Measurements from ENCODE around the gene GPC5. TPM values are rescaled to one million over a fixed set of nuclear protein-coding genes. Genes with fewer than 3 reads are reported as not detected.

GPC5 gene
- total and polyA plus RNA-seq, 2 donors (not counting 3 experiments of a cell fraction or from before 2014, with no cell fraction given): 0.59 to 0.97 TPM

DNA sequence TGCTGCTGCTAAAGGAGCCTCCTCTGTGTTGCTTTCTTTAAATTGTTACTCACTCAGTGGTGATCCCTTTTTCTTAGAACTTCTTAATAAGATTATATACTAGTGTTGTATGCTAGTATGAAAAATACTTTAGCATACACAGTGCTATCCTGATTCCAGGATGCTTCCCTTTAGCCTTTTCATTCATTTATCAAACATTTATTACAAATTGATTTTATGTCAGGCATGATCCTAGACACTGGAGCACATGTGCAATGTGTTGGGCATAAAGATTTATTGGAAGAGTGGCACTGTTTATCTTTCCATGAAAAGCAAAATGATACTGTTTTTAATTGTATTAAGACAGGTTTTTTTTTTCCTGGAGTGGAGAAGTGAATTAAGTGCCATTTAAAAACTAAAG, 249.6 kb downstream of the GPC5 start:
- ChIA-PET POLR2A (no interaction called here), CTCF (no interaction called here)
- Histone ChIP-seq H3K27me3 (ENCODE audit: control insufficient read depth in 2 of 2, insufficient read depth in 2 of 2, low read length in 2 of 2) (no peaks in the 10 kb centered on the region), H3K79me2 (ENCODE audit: control insufficient read depth, insufficient read depth, low read length) (no peaks in the 10 kb centered on the region), H3K4me1 (ENCODE audit: control insufficient read depth, extremely low read depth, insufficient read depth, low read length) (no peaks in the 10 kb centered on the region), H3K27ac (ENCODE audit: insufficient read depth, low read depth, low read length) (no peak overlapping the region), H3K9me3 (replicated peaks; ENCODE audit: control insufficient read depth, insufficient read depth, low read length) (peaks cover 2% of the 10 kb centered on the region), H3K9me1 (replicated peaks; ENCODE audit: control insufficient read depth, extremely low read depth, insufficient read depth, low read length) (no peaks in the 10 kb centered on the region), H3K4me2 (ENCODE audit: insufficient read depth, low read length) (no peak overlapping the region), H3K4me3 (replicated peaks in 1 of 3; ENCODE audit: insufficient read depth in 1 of 3, low read depth in 1 of 3, low read length in 3 of 3) (no peak overlapping the region), H3K9ac (replicated peaks; ENCODE audit: extremely low read depth, insufficient read depth, low read length) (no peak overlapping the region), H3K36me3 (ENCODE audit: control insufficient read depth in 2 of 2, extremely low read depth in 1 of 2, insufficient read depth in 2 of 2, low read length in 2 of 2) (no peaks in the 10 kb centered on the region), H4K20me1 (replicated peaks; ENCODE audit: control insufficient read depth, extremely low read depth, insufficient read depth, low read length) (no peaks in the 10 kb centered on the region), H2AFZ (ENCODE audit: low read depth, low read length) (no peak overlapping the region)
- DNase-seq (ENCODE audit: low read depth, low spot score) (no peak), FAIRE-seq (no peak)
- BruUV-seq (replicated peaks): no TSS peak
- TF ChIP-seq POLR2A (IDR thresholded peaks at IDR 0.05; ENCODE audit: low read depth, low read length): no peak
- TF ChIP-seq FOS (IDR thresholded peaks at IDR 0.05; ENCODE audit: borderline replicate concordance, insufficient read depth, low read length): no peak
- TF ChIP-seq, protein P1, sequence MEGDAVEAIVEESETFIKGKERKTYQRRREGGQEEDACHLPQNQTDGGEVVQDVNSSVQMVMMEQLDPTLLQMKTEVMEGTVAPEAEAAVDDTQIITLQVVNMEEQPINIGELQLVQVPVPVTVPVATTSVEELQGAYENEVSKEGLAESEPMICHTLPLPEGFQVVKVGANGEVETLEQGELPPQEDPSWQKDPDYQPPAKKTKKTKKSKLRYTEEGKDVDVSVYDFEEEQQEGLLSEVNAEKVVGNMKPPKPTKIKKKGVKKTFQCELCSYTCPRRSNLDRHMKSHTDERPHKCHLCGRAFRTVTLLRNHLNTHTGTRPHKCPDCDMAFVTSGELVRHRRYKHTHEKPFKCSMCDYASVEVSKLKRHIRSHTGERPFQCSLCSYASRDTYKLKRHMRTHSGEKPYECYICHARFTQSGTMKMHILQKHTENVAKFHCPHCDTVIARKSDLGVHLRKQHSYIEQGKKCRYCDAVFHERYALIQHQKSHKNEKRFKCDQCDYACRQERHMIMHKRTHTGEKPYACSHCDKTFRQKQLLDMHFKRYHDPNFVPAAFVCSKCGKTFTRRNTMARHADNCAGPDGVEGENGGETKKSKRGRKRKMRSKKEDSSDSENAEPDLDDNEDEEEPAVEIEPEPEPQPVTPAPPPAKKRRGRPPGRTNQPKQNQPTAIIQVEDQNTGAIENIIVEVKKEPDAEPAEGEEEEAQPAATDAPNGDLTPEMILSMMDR (IDR thresholded peaks at IDR 0.05; ENCODE audit: extremely low read depth in 1 of 2, insufficient read depth in 1 of 2, low read depth in 1 of 2, low read length in 2 of 2): no peak
- TF ChIP-seq, protein P2, sequence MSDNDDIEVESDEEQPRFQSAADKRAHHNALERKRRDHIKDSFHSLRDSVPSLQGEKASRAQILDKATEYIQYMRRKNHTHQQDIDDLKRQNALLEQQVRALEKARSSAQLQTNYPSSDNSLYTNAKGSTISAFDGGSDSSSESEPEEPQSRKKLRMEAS (IDR thresholded peaks at IDR 0.05; ENCODE audit: insufficient read depth, insufficient read length): no peak
- no peak for TF ChIP-seq POLR2AphosphoS5 (IDR thresholded peaks at IDR 0.05; ENCODE audit: insufficient read depth, low read depth, low read length)
- TF ChIP-seq MYC (IDR thresholded peaks at IDR 0.05; ENCODE audit: low read depth, low read length): no peak
- dilution Hi-C loops (cut with MboI; ENCODE audit: extremely low pct_ligation_motif_present, low sequenced_read_pairs): no loop called here
- intact Hi-C loops (cut with micrococcal nuclease): no loop called here

DNA sequence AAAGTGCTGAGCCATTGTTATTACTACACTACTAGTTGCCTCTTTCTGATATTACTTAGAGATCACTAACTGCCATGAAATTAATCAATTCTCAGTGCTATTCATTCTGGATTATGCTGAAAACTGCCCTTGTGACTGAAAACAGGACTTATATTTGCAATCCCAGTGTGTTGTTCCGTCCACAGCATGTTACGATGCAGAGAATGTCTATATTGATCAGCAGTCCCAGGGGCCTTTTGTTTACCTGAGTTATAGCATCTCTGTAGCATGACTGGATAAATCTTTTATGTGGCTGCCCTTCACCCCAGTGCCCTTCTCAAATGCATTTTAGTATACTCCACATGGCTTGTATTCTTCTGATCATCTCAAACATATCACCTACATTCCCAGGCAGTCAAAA, 251.0 kb downstream of the GPC5 start:
- FAIRE-seq: no peak
- CTCF ChIA-PET: no interaction called here
- intact Hi-C loops (cut with micrococcal nuclease): no loop called here

More for the DNA sequence above, 251.0 kb downstream of the GPC5 start:
- no peaks in the 10 kb centered on the region for H3K79me2 ChIP-seq (ENCODE audit: control insufficient read depth, insufficient read depth, low read length)
- H3K27ac ChIP-seq (ENCODE audit: insufficient read depth, low read depth, low read length): no peak overlapping the region
- dilution Hi-C loops (cut with MboI; ENCODE audit: extremely low pct_ligation_motif_present, low sequenced_read_pairs): no loop called here
- no peak for TF ChIP-seq GATA2 (IDR thresholded peaks at IDR 0.05; ENCODE audit: insufficient read depth, insufficient read length, low read depth, low read length)
- TF ChIP-seq MYC (IDR thresholded peaks at IDR 0.05; ENCODE audit: low read depth, low read length): no peak
- no peak for TF ChIP-seq POLR2A (IDR thresholded peaks at IDR 0.05; ENCODE audit: low read depth, low read length)
- TF ChIP-seq EZH2 (IDR thresholded peaks at IDR 0.05; ENCODE audit: borderline replicate concordance, low read depth, low read length, severe bottlenecking): no peak
- H3K9ac ChIP-seq (replicated peaks; ENCODE audit: extremely low read depth, insufficient read depth, low read length): no peak overlapping the region
- no peaks in the 10 kb centered on the region for H3K9me1 ChIP-seq (replicated peaks; ENCODE audit: control insufficient read depth, extremely low read depth, insufficient read depth, low read length)
- no peaks in the 10 kb centered on the region for H4K20me1 ChIP-seq (replicated peaks; ENCODE audit: control insufficient read depth, extremely low read depth, insufficient read depth, low read length)
- H3K4me3 ChIP-seq (replicated peaks in 1 of 3; ENCODE audit: insufficient read depth in 1 of 3, low read depth in 1 of 3, low read length in 3 of 3): no peak overlapping the region
- H3K4me2 ChIP-seq (ENCODE audit: insufficient read depth, low read length): no peak overlapping the region
- POLR2A ChIA-PET: no interaction called here
- no TSS peak for BruUV-seq (replicated peaks)
- H3K36me3 ChIP-seq (ENCODE audit: control insufficient read depth in 2 of 2, extremely low read depth in 1 of 2, insufficient read depth in 2 of 2, low read length in 2 of 2): no peaks in the 10 kb centered on the region
- no peak for DNase-seq (ENCODE audit: low read depth, low spot score)
- H2AFZ ChIP-seq (ENCODE audit: low read depth, low read length): no peak overlapping the region
- H3K27me3 ChIP-seq (ENCODE audit: control insufficient read depth in 2 of 2, insufficient read depth in 2 of 2, low read length in 2 of 2): no peaks in the 10 kb centered on the region
- no peaks in the 10 kb centered on the region for H3K4me1 ChIP-seq (ENCODE audit: control insufficient read depth, extremely low read depth, insufficient read depth, low read length)
- peaks cover 3% of the 10 kb centered on the region for H3K9me3 ChIP-seq (replicated peaks; ENCODE audit: control insufficient read depth, insufficient read depth, low read length)

Data from endothelial cell of umbilical vein (primary cell).